ENCODE results near the gene SOX21.

The SOX21 gene

GRCh38 chr13:94708031-94708859 is 4.1 kb downstream of the SOX21 start:
- no peak for FAIRE-seq

- FAIRE-seq = no peak
Measured at GRCh38 chr13:94707400-94708021, 4.8 kb downstream of the SOX21 start.

GRCh38 chr13:94706843-94707399 is 5.4 kb downstream of the SOX21 start:
- no peak for FAIRE-seq

- FAIRE-seq = no peak
Measured at GRCh38 chr13:94706101-94706842, 6.1 kb downstream of the SOX21 start.

- no peak for FAIRE-seq
Measured at GRCh38 chr13:94705081-94706030, 7.0 kb downstream of the SOX21 start.

GRCh38 chr13:94704377-94705080 is 7.8 kb downstream of the SOX21 start:
- FAIRE-seq = no peak

- FAIRE-seq = no peak
Measured at GRCh38 chr13:94703721-94704314, 8.5 kb downstream of the SOX21 start.

GRCh38 chr13:94703271-94703670 is 9.1 kb downstream of the SOX21 start:
- FAIRE-seq = no peak

GRCh38 chr13:94702181-94703041 is 9.9 kb downstream of the SOX21 start:
- FAIRE-seq = no peak

- FAIRE-seq = no peak
Measured at GRCh38 chr13:94701313-94702180, 10.8 kb downstream of the SOX21 start.

GRCh38 chr13:94700536-94700935 is 11.8 kb downstream of the SOX21 start:
- FAIRE-seq = no peak

GRCh38 chr13:94700051-94700535 is 12.3 kb downstream of the SOX21 start:
- no peak for FAIRE-seq

- no peak for FAIRE-seq
Measured at GRCh38 chr13:94696171-94696570, 16.2 kb downstream of the SOX21 start.

- FAIRE-seq = no peak
Measured at GRCh38 chr13:94692030-94692429, 20.3 kb downstream of the SOX21 start.

GRCh38 chr13:94683409-94683808 is 28.9 kb downstream of the SOX21 start:
- no peak for FAIRE-seq

- FAIRE-seq = no peak
Measured at GRCh38 chr13:94682229-94682628, 30.1 kb downstream of the SOX21 start.

GRCh38 chr13:94679614-94680013 is 32.7 kb downstream of the SOX21 start:
- FAIRE-seq = no peak

- no peak for FAIRE-seq
Measured at GRCh38 chr13:94678845-94679244, 33.5 kb downstream of the SOX21 start.

- no peak for FAIRE-seq
Measured at GRCh38 chr13:94677799-94678198, 34.5 kb downstream of the SOX21 start.

Measured in TTC549 (cell line).